Osteocyte (in vitro differentiated cells): ENCODE measurements around the gene SYT11. TPM values are rescaled to one million over a fixed set of nuclear protein-coding genes. Genes with fewer than 3 reads are reported as not detected.

ENCODE experiments used
- DNase-seq: peaks from one replicate; pipeline ENCODE4 v3.0.0; 2021; ENCODE audit warnings: mixed read lengths; ENCODE audit not compliant: unreplicated experiment; ENCODE audit errors: extremely low spot score
- H3K27ac Mint-ChIP-seq: one replicate; pipeline ENCODE4 v1.8.0; 2021; ENCODE audit warnings: mild to moderate bottlenecking, mixed read lengths; ENCODE audit not compliant: unreplicated experiment
- H3K27me3 Mint-ChIP-seq: one replicate; pipeline ENCODE4 v1.8.0; 2021; ENCODE audit warnings: mixed read lengths; ENCODE audit not compliant: unreplicated experiment
- H3K36me3 Mint-ChIP-seq: one replicate; pipeline ENCODE4 v1.8.0; 2021; ENCODE audit warnings: mixed read lengths; ENCODE audit not compliant: unreplicated experiment
- H3K4me1 Mint-ChIP-seq: one replicate; pipeline ENCODE4 v1.8.0; 2021; ENCODE audit warnings: mixed read lengths; ENCODE audit not compliant: unreplicated experiment
- H3K4me3 Mint-ChIP-seq: one replicate; pipeline ENCODE4 v1.8.0; 2021; ENCODE audit warnings: mild to moderate bottlenecking, moderate library complexity, mixed read lengths; ENCODE audit not compliant: unreplicated experiment
- H3K9me3 Mint-ChIP-seq: one replicate; pipeline ENCODE4 v1.8.0; 2021; ENCODE audit warnings: mixed read lengths; ENCODE audit not compliant: unreplicated experiment
- total RNA-seq: library from RNA; stranded (reverse); gene quantifications from 2 replicates; pipeline ENCODE4 v1.2.1, GENCODE V29; 2021
- TF ChIP-seq, protein P1 (sequence below): fragments of 200-600 bp; sonication (generic); IDR thresholded peaks from 2 replicates; pipeline ENCODE4 v1.5.0; 2021; ENCODE audit warnings: antibody characterized with exemption, mild to moderate bottlenecking, moderate library complexity

Gene SYT11
- total RNA-seq, 1 donor from 2014 or later = 5.3 TPM

DNA sequence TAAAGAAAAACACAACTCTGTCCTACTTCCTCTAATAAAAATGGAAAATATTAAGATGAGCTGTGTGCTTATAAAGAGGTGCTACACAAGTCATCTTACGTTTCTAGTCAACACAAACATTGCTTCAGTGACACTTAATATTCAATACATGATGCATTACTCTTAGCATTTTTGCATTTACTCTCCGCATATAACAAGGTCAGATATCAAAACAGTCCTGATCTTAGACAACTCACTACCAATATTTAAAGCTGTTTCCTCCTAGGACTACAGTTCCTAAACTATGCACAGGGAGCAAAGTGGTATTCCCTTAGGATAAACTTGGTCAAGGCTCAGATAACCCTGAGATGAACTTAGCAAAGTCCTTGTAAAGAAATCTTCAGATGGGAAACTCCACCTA is 39.5 kb downstream of the SYT11 start:
- Mint-ChIP-seq H3K4me1 (peaks cover 4% of the 10 kb centered on the region), H3K4me3 (no peak overlapping the region), H3K36me3 (peaks cover 38% of the 10 kb centered on the region), H3K27me3 (no peaks in the 10 kb centered on the region), H3K9me3 (no peaks in the 10 kb centered on the region), H3K27ac (no peak overlapping the region)
- DNase-seq = no peak
- TF ChIP-seq, protein P1, sequence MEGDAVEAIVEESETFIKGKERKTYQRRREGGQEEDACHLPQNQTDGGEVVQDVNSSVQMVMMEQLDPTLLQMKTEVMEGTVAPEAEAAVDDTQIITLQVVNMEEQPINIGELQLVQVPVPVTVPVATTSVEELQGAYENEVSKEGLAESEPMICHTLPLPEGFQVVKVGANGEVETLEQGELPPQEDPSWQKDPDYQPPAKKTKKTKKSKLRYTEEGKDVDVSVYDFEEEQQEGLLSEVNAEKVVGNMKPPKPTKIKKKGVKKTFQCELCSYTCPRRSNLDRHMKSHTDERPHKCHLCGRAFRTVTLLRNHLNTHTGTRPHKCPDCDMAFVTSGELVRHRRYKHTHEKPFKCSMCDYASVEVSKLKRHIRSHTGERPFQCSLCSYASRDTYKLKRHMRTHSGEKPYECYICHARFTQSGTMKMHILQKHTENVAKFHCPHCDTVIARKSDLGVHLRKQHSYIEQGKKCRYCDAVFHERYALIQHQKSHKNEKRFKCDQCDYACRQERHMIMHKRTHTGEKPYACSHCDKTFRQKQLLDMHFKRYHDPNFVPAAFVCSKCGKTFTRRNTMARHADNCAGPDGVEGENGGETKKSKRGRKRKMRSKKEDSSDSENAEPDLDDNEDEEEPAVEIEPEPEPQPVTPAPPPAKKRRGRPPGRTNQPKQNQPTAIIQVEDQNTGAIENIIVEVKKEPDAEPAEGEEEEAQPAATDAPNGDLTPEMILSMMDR = no peak

DNA sequence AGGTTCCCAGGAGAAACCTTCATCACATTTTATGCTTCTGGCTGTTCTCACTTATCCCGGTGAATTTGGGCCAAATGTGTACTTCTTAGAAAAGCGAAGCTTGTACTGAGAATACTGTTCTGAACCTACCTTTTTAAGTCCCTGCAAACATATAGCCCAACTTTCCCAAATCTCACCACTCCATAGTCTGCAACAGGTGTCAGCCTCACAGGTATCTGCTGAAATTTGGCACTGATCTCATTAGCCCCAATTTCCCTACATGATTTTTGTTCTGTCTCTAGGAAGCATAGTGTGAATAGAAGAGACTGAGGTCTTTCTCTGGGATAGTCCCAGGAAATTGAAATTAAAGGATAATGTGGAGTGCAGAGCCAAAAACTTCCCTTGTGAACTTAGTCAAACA is 40.3 kb downstream of the SYT11 start:
- Mint-ChIP-seq H3K4me1 (no peaks in the 10 kb centered on the region), H3K4me3 (no peak overlapping the region), H3K36me3 (peaks cover 46% of the 10 kb centered on the region), H3K27me3 (no peaks in the 10 kb centered on the region), H3K9me3 (no peaks in the 10 kb centered on the region), H3K27ac (no peak overlapping the region)
- TF ChIP-seq, protein P1 = no peak
- no peak for DNase-seq

DNA sequence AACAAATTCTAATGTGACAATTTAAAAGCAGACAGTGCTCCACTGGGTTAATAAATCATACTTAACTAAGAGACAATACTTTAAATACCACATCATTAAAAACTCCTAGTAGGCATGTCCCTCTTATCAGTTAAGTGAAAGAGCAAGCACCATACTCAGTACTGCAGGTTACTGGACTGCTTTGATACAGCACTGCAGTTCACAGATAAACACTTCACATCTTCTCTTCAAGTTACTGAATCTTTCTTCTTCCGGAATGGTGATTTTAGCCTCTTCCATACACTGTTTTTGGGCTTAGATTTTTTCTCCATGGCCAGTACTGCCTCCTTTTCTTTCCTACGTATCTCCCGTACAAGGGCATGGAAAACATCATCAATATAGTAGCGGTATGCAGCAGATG is 40.8 kb downstream of the SYT11 start:
- peaks cover 47% of the 10 kb centered on the region for H3K36me3 Mint-ChIP-seq
- TF ChIP-seq, protein P1 = no peak
- no peak overlapping the region for H3K4me3 Mint-ChIP-seq
- H3K27ac Mint-ChIP-seq = no peak overlapping the region
- no peaks in the 10 kb centered on the region for H3K4me1 Mint-ChIP-seq
- no peak for DNase-seq
- H3K9me3 Mint-ChIP-seq = no peaks in the 10 kb centered on the region
- no peaks in the 10 kb centered on the region for H3K27me3 Mint-ChIP-seq

DNA sequence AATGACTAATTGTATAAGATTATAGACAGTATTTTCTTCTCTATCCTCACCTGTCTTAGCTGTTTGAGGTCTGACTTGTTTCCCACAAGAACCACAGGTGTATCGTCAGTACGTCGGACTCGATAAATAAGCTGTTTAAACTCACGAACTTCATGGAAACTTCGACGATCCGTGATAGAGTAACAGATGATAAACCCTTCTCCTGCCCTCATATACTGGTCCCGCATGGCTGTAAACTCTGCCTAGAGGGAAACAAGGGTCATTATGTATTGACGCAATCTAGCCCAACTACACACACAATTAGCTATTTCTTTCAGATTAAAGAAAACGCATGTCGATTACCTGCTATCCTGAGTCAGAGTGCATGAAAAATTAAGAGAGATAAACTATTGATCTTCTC is 44.9 kb downstream of the SYT11 start:
- H3K4me3 Mint-ChIP-seq = no peak overlapping the region
- H3K4me1 Mint-ChIP-seq = peaks cover 2% of the 10 kb centered on the region
- TF ChIP-seq, protein P1 = no peak
- H3K27me3 Mint-ChIP-seq = no peaks in the 10 kb centered on the region
- no peak overlapping the region for H3K27ac Mint-ChIP-seq
- DNase-seq = no peak
- H3K9me3 Mint-ChIP-seq = no peaks in the 10 kb centered on the region
- H3K36me3 Mint-ChIP-seq = peaks cover 42% of the 10 kb centered on the region

DNA sequence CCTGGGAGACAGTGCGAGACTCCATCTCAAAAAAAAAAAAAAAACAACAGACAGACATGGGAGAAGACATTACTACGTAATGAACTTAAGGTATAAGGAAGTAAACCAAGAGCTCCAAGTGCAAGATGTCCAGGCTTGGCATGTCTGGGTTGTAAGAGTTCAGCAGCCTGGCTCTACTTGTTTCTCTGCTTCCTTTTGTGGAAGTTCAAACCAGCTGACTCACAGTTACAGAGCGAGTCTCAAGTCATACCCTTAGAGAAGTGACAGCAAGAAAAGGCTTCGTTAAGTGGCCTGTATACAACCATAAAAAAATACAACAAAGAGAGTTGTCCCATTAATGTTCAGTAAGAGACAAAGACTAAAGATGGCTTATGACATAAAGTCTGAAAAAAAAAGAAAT is 50.5 kb downstream of the SYT11 start:
- H3K27me3 Mint-ChIP-seq = no peaks in the 10 kb centered on the region
- H3K27ac Mint-ChIP-seq = peak overlapping the region; percentile 99
- TF ChIP-seq, protein P1 = no peak
- DNase-seq = no peak
- no peaks in the 10 kb centered on the region for H3K9me3 Mint-ChIP-seq
- H3K4me3 Mint-ChIP-seq = peak overlapping the region; percentile 98
- H3K36me3 Mint-ChIP-seq = peaks cover 24% of the 10 kb centered on the region
- H3K4me1 Mint-ChIP-seq = peaks cover 21% of the 10 kb centered on the region
